Spleen (tissue), 11 donors: Measurements from ENCODE around the gene PPP1CC. TPM values are rescaled to one million over a fixed set of nuclear protein-coding genes. Genes with fewer than 3 reads are reported as not detected.
A peak's percentile ranks its signal among the peaks of the same experiment; 100 is the strongest.

Source experiments
- DNase-seq: peaks from one replicate; pipeline ENCODE4 v3.0.0-alpha.2; 2020
- H3K27ac ChIP-seq, 8 donors: fragments of 200-600 bp; sonication (generic) in 7 of 8; 1 replicate in 4 of 8; 2 replicates in 4 of 8; pipeline versions ENCODE4 v1.5.0 to v1.8.0; 2016 to 2021; ENCODE audit warnings: inconsistent platforms in 4 of 8, mild to moderate bottlenecking in 4 of 8, moderate library complexity in 1 of 8
- H3K27me3 ChIP-seq, 7 donors: fragments of 200-600 bp; sonication (generic) in 6 of 7; replicated peaks in 1 of 7; 1 replicate in 4 of 7; 2 replicates in 3 of 7; pipeline versions ENCODE4 v1.5.0 to v1.8.0; 2016 to 2021; ENCODE audit warnings: inconsistent platforms in 3 of 7, mild to moderate bottlenecking in 1 of 7
- H3K36me3 ChIP-seq, 6 donors: fragments of 200-600 bp; sonication (generic) in 5 of 6; 1 replicate in 4 of 6; 2 replicates in 2 of 6; pipeline versions ENCODE4 v1.5.0 to v1.8.0; 2016 to 2021; ENCODE audit warnings: inconsistent platforms in 2 of 6
- H3K4me1 ChIP-seq, 6 donors: fragments of 200-600 bp; sonication (generic) in 5 of 6; 1 replicate in 3 of 6; 2 replicates in 3 of 6; pipeline versions ENCODE4 v1.5.0 to v1.8.0; 2016 to 2021; ENCODE audit warnings: inconsistent platforms in 3 of 6
- H3K4me3 ChIP-seq, 8 donors: fragments of 200-600 bp; sonication (generic) in 7 of 8; 1 replicate in 4 of 8; 2 replicates in 4 of 8; pipeline versions ENCODE4 v1.5.0 to v1.8.0; 2016 to 2021; ENCODE audit warnings: inconsistent platforms in 4 of 8, mild to moderate bottlenecking in 4 of 8, moderate library complexity in 2 of 8
- H3K9me3 ChIP-seq, 8 donors: fragments of 200-600 bp; sonication (generic) in 7 of 8; 1 replicate in 4 of 8; 2 replicates in 4 of 8; pipeline versions ENCODE4 v1.5.0 to v1.8.0; 2016 to 2021; ENCODE audit warnings: inconsistent platforms in 4 of 8
- POLR2A ChIP-seq, 3 donors: fragments of 450-650 bp; IDR thresholded peaks; one replicate each; pipeline ENCODE4 v1.5.1; 2017; ENCODE audit warnings: antibody characterized with exemption in 3 of 3, mild to moderate bottlenecking in 1 of 3
- POLR2AphosphoS5 ChIP-seq, 3 donors: sonication (generic); formaldehyde crosslinking; IDR thresholded peaks; one replicate each; pipeline ENCODE4 v1.5.1; 2017; ENCODE audit warnings: antibody characterized with exemption in 3 of 3
- WGBS, 5 donors: extraction: QIAGEN DNeasy Blood & Tissue Kit in 3 of 5; methylation state at CpG; one replicate each; pipeline versions ENCODE4 v1.1.5 to v1.1.7; 2013 to 2018; 5-methylcytosine and 5-hydroxymethylcytosine counted together
- intact Hi-C: fragments of 100-400 bp; cut with DNase I; formaldehyde crosslinking; loops from one replicate; pipeline ENCODE4 v1.15.0; 2023; ENCODE audit warnings: low total_unique reads
- polyA plus RNA-seq, 3 donors: library from polyadenylated mRNA; stranded (reverse); fragments of 200-250 nt; gene quantifications; one replicate each; pipeline ENCODE4 v1.2.1, GENCODE V29; 2013
- total RNA-seq, 7 donors: library from RNA; depleted of rRNA in 3 of 7; stranded (reverse); fragments of >200 nt in 3 of 7; fragmentation: NEBNext Ultra II Directional in 4 of 7; extraction: Animal tissue kit (Norgen Biotek cat#: 25700) in 4 of 7; gene quantifications; one replicate each; pipeline versions ENCODE4 v1.1.0 to v1.2.1, GENCODE V29; 2016 to 2021
- donor health status: healthy with polysubstance abuse.
- donor health status: DM: no; HTN: no; CAD: no; lungs with moderate emphysema.
- donor health status: DM: no; HTN: no; CAD: no.
- donor health status: Bipolar disorder and iron deficiency.
- donor health status: healthy.
- donor health status: DM: no; HTN: no; CAD: no.
- donor health status: DM: yes; HTN: yes; CAD: no.

PPP1CC gene
- total and polyA plus RNA-seq, 10 donors: 74.8 to 173 (median 111) TPM

DNA sequence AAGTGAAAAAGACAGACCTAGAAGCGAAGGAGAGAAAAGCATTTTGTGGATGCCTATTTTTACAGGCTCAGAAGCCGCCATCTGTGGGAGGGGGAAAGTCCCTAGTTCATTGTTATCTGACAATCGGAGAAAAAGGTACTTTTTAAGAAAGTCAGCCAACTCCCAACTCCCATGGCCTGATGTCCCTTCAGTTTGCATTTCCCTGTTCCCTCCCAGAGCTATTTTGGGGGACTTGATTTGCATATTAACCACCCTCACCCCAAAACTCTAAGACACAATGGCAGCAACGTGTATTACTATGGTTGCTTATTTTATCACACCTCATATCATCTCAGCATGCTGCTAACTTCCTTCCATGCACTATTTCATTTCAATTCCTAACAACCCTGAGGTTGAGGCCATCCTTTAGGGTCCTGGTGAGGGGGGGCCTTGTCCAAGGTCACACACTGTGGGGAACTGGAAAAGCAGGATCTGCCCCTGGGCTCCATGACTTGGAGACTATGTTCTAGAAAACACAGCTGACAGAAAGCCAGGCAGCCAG, 72.5 kb downstream of the PPP1CC start:
- 15 to 39% (median 31%) methylated on average over 4 of the region's 4 CpGs for WGBS, 5 donors
- intact Hi-C loops: no loop called here
- Histone ChIP-seq H3K36me3 (peaks cover 0 to 66% (median 7%) of the 10 kb centered on the region in 6 donors), H3K4me1 (peaks cover 23 to 91% (median 62%) of the 10 kb centered on the region in 6 donors), H3K4me3 (peak overlapping the region in 1 of 8 donors; percentile 1), H3K27ac (peak overlapping the region in 7 of 8 donors; percentile 35 to 80 (median 72)), H3K9me3 (peaks cover 0 to 28% (median 19%) of the 10 kb centered on the region in 8 donors), H3K27me3 (no peaks in the 10 kb centered on the region)
- peak; percentile 59 for DNase-seq
- TF ChIP-seq POLR2AphosphoS5 (IDR thresholded peaks at IDR 0.05): peak in 1 of 3 donors; percentile 37
- no peak for TF ChIP-seq POLR2A (IDR thresholded peaks at IDR 0.05)

Other genes with a start within 250 kb of the PPP1CC start
- 100 to 1,000 TPM in 4 of 7 donors, 10 to 100 TPM in 3; 77.9 to 131 (median 103) TPM for gene VPS29, start 240.8 kb downstream of the PPP1CC start, total RNA-seq
- 100 to 1,000 TPM; 152 to 228 (median 193) TPM for gene VPS29, start 240.8 kb downstream of the PPP1CC start, polyA plus RNA-seq
- 1 to 10 TPM in 6 of 7 donors, under 1 TPM in 1; 0.67 to 2.2 (median 1.4) TPM for gene RAD9B, start 240.6 kb downstream of the PPP1CC start, total RNA-seq
- gene RAD9B, start 240.6 kb downstream of the PPP1CC start, polyA plus RNA-seq: under 1 TPM; 0.35 to 0.74 (median 0.61) TPM
- 10 to 100 TPM; 20.1 to 27.3 (median 26.5) TPM for gene PPTC7, start 159.6 kb downstream of the PPP1CC start, total RNA-seq
- 1 to 10 TPM; 7.5 to 9.9 (median 8.3) TPM for gene PPTC7, start 159.6 kb downstream of the PPP1CC start, polyA plus RNA-seq
- 10 to 100 TPM; 14.8 to 30.8 (median 24.5) TPM for gene TCTN1, start 128.8 kb downstream of the PPP1CC start, total RNA-seq
- gene TCTN1, start 128.8 kb downstream of the PPP1CC start, polyA plus RNA-seq: 10 to 100 TPM in 2 of 3 donors, 1 to 10 TPM in 1; 8.4 to 21.0 (median 14.7) TPM
- gene HVCN1, start 53.8 kb downstream of the PPP1CC start, total RNA-seq: 10 to 100 TPM; 46.9 to 71.3 (median 63.7) TPM
- 100 to 1,000 TPM in 2 of 3 donors, 10 to 100 TPM in 1; 76.5 to 114 (median 106) TPM for gene HVCN1, start 53.8 kb downstream of the PPP1CC start, polyA plus RNA-seq
- not detected for gene CCDC63, start 104.1 kb upstream of the PPP1CC start, total RNA-seq
- not detected for gene CCDC63, start 104.1 kb upstream of the PPP1CC start, polyA plus RNA-seq
- gene MYL2, start 177.7 kb upstream of the PPP1CC start, total RNA-seq: not detected
- gene MYL2, start 177.7 kb upstream of the PPP1CC start, polyA plus RNA-seq: 1 to 10 TPM; 1.2 to 8.5 (median 1.3) TPM